ENCODE measurements around the gene SPTAN1.

DNA sequence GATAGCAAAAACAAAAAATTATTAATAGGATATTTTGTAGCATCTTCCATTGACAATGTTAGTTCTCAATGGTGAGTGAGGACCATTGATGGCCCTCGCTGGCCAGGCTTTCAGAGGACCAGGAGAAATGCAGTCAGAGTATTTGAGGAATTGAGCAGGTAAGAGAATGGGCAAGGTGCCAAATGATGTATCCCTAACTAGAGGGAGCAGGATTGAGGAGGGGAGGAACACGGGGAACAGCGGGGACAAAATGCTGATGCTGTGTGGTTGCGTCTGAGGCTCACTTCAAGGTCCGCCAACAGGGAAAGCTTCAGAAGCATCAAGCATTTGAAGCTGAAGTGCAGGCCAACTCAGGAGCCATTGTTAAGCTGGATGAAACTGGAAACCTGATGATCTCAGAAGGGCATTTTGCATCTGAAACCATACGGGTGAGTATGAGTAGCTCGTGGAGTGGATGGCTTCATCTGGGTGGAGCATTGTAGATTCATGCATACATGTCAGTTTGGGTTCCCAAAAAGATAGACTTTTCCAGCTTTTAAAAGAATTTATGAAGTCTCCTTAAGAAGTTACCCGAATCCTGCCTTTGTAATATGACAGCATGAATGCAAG lies 16.2 kb downstream of the SPTAN1 start:
- TF ChIP-seq, protein P1, sequence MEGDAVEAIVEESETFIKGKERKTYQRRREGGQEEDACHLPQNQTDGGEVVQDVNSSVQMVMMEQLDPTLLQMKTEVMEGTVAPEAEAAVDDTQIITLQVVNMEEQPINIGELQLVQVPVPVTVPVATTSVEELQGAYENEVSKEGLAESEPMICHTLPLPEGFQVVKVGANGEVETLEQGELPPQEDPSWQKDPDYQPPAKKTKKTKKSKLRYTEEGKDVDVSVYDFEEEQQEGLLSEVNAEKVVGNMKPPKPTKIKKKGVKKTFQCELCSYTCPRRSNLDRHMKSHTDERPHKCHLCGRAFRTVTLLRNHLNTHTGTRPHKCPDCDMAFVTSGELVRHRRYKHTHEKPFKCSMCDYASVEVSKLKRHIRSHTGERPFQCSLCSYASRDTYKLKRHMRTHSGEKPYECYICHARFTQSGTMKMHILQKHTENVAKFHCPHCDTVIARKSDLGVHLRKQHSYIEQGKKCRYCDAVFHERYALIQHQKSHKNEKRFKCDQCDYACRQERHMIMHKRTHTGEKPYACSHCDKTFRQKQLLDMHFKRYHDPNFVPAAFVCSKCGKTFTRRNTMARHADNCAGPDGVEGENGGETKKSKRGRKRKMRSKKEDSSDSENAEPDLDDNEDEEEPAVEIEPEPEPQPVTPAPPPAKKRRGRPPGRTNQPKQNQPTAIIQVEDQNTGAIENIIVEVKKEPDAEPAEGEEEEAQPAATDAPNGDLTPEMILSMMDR (IDR thresholded peaks at IDR 0.05; ENCODE audit: low read length) = no peak
- TF ChIP-seq EZH2 (IDR thresholded peaks at IDR 0.05; ENCODE audit: borderline replicate concordance, low read length) = no peak

All from OCI-LY1 (cell line).